Measurements from ENCODE around the gene SLC1A7. TPM values are rescaled to one million over a fixed set of nuclear protein-coding genes. Genes with fewer than 3 reads are reported as not detected.

SLC1A7 gene
- total RNA-seq: 1 to 10 TPM in 1 of 4 donors, under 1 TPM in 2, not detected in 1; 0.54 to 1.6 (median 0.62) TPM

DNA sequence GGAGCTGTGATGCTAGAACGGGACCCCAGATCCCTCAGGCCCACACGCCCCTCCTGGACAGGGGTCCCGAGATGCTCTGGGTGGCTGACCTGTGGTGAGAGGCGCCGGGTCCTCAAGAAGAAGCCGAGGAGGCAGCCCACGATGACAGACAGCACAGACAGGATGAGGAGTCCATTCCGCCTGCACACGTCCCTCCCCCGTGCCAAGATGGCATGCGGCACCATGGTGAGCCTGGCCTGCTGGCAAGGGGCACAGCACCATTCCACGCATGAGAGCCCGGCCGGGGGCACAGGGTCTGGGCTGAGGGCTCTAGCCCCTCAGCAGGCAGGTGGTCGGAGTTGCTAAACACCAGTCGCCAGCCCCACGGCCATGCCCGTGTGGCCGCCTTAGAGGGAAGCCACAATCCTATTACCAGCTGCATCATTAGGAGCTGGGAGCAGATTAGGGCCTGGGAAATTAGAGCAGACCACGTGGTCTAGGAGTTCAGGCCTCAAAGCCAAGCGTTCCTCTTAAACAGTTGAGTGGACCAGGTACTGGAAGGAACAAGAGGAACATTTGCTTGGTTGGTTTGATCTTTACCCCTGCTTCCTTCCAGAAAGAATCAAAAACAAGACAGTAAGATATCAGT lies at the start of gene SLC1A7:
TSS of gene SLC1A7 (minus strand) at position 413 of the 628 bp plus-strand sequence. CDS start at position 224, 189 bp downstream.
- ATAC-seq: no peak
- peaks cover 0 to 3% (median 0%) of the 10 kb centered on the region in 3 donors for H3K9me3 ChIP-seq
- peak within 1 kb of the TSS in 3 of 4 donors; percentile 33 to 61 (median 42) for H3K27ac ChIP-seq
- no peaks in the 10 kb centered on the region for H3K36me3 ChIP-seq
- no peak within 1 kb of the TSS for H3K4me3 ChIP-seq
- H3K4me1 ChIP-seq: peaks cover 0 to 47% (median 14%) of the 10 kb centered on the region in 3 donors
- H3K27me3 ChIP-seq: no peaks in the 10 kb centered on the region
- 88% methylated on average over 4 of the region's 21 CpGs; no CpG with 5 or more reads in 1 of the 2 donors for WGBS, 2 donors (ENCODE audit: low coverage in 1 of 2)
- TF ChIP-seq, protein P1, sequence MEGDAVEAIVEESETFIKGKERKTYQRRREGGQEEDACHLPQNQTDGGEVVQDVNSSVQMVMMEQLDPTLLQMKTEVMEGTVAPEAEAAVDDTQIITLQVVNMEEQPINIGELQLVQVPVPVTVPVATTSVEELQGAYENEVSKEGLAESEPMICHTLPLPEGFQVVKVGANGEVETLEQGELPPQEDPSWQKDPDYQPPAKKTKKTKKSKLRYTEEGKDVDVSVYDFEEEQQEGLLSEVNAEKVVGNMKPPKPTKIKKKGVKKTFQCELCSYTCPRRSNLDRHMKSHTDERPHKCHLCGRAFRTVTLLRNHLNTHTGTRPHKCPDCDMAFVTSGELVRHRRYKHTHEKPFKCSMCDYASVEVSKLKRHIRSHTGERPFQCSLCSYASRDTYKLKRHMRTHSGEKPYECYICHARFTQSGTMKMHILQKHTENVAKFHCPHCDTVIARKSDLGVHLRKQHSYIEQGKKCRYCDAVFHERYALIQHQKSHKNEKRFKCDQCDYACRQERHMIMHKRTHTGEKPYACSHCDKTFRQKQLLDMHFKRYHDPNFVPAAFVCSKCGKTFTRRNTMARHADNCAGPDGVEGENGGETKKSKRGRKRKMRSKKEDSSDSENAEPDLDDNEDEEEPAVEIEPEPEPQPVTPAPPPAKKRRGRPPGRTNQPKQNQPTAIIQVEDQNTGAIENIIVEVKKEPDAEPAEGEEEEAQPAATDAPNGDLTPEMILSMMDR (IDR thresholded peaks at IDR 0.05): no peak
- TF ChIP-seq POLR2A (IDR thresholded peaks at IDR 0.05): no peak
- TF ChIP-seq EP300 (IDR thresholded peaks at IDR 0.05): no peak
- TF ChIP-seq POLR2AphosphoS5 (IDR thresholded peaks at IDR 0.05): no peak

DNA sequence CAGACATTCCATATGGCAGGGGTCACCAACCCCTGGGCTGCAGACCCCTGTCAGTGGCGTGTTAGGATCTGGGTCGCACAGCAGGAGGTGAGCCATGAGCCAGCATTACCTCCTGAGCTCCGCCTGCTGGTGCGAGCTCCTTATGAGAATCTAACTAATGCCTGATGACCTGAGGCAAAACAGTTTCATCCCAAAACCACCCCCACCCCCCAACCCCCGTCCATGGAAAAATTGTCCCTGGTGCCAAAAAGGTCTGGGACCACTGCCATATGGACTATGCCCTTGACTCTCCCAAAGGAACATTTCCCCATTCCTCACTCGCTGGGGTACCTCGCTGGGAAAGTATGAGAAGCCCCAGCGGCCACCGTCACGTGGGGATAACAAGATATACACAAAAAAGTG lies 47.8 kb upstream of the SLC1A7 start:
- peaks cover 0 to 4% (median 0%) of the 10 kb centered on the region in 3 donors for H3K9me3 ChIP-seq
- WGBS, 2 donors (ENCODE audit: low coverage in 1 of 2): 64% methylated on average over 7 of the region's 10 CpGs; no CpG with 5 or more reads in 1 of the 2 donors
- H3K4me3 ChIP-seq: no peak overlapping the region
- H3K27ac ChIP-seq: no peak overlapping the region
- ATAC-seq: no peak
- TF ChIP-seq, protein P1 (IDR thresholded peaks at IDR 0.05): no peak
- no peak for TF ChIP-seq EP300 (IDR thresholded peaks at IDR 0.05)
- TF ChIP-seq POLR2A (IDR thresholded peaks at IDR 0.05): no peak
- TF ChIP-seq POLR2AphosphoS5 (IDR thresholded peaks at IDR 0.05): no peak
- H3K4me1 ChIP-seq: peaks cover 0 to 10% (median 2%) of the 10 kb centered on the region in 3 donors
- H3K27me3 ChIP-seq: no peaks in the 10 kb centered on the region
- no peaks in the 10 kb centered on the region for H3K36me3 ChIP-seq

DNA sequence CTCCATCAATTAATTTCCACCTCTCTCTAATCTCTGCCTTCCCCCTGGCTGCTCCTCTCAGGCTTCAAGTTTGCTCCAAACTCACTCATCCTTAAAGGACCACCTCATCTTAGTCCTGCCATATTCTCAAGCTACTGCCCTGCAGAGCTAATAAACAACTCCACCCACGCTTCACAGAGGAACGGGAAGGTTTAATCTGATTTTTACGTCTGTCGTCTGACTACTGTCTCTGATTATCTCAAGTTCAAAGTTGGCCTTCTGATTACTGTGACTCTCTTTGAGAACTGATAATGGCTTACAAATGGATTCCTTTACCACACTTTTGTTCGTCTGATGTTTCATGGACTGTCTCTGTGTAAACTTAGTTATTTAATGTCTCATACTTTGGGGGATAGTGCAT lies 46.6 kb upstream of the SLC1A7 start:
- H3K4me1 ChIP-seq: no peaks in the 10 kb centered on the region
- no peaks in the 10 kb centered on the region for H3K27me3 ChIP-seq
- 51 to 67% methylated on average over 5 of the region's 5 CpGs for WGBS, 2 donors (ENCODE audit: low coverage in 1 of 2)
- TF ChIP-seq EP300 (IDR thresholded peaks at IDR 0.05) (no peak), POLR2AphosphoS5 (IDR thresholded peaks at IDR 0.05) (no peak), POLR2A (IDR thresholded peaks at IDR 0.05) (no peak)
- TF ChIP-seq, protein P1 (IDR thresholded peaks at IDR 0.05): no peak
- ATAC-seq: no peak
- no peaks in the 10 kb centered on the region for H3K36me3 ChIP-seq
- peaks cover 0 to 4% (median 0%) of the 10 kb centered on the region in 3 donors for H3K9me3 ChIP-seq
- no peak overlapping the region for H3K4me3 ChIP-seq
- H3K27ac ChIP-seq: no peak overlapping the region

DNA sequence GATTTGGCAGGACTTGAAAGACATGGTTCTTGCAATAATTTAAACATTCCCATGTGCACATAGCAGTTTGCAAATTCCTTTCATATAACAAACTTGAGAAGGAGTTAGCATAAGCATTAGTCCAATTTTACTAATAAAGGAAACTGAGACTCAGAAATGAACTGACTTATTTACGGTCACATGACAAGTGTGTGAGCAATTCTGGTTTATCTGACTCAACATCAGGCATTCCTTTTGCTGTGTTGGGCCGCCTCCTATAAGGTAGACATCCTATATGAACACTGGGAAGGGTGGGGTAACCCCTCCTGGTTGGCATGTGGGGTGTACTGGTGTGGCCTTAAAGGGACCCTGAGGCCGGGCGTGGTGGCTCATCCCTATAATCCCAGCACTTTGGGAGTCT lies 45.7 kb upstream of the SLC1A7 start:
- WGBS, 2 donors (ENCODE audit: low coverage in 1 of 2): 61 to 82% methylated on average over 2 of the region's 4 CpGs

More for the DNA sequence above, 45.7 kb upstream of the SLC1A7 start:
- H3K27me3 ChIP-seq: no peaks in the 10 kb centered on the region
- peaks cover 0 to 1% (median 0%) of the 10 kb centered on the region in 3 donors for H3K4me1 ChIP-seq
- H3K4me3 ChIP-seq: no peak overlapping the region
- H3K36me3 ChIP-seq: no peaks in the 10 kb centered on the region
- H3K9me3 ChIP-seq: peaks cover 0 to 4% (median 0%) of the 10 kb centered on the region in 3 donors
- TF ChIP-seq EP300 (IDR thresholded peaks at IDR 0.05): no peak
- TF ChIP-seq, protein P1 (IDR thresholded peaks at IDR 0.05): no peak
- no peak for TF ChIP-seq POLR2AphosphoS5 (IDR thresholded peaks at IDR 0.05)
- TF ChIP-seq POLR2A (IDR thresholded peaks at IDR 0.05): no peak
- H3K27ac ChIP-seq: no peak overlapping the region
- no peak for ATAC-seq
